ENCODE data around the gene LIMS1. TPM values are rescaled to one million over a fixed set of nuclear protein-coding genes. Genes with fewer than 3 reads are reported as not detected.
A peak's percentile ranks its signal among the peaks of the same experiment; 100 is the strongest.

LIMS1 gene
- total and polyA plus RNA-seq, 2 of the 13 experiments (the other 11 are each of a cell fraction or from before 2014, with no cell fraction given) = 38.3 to 49.6 TPM

GRCh38 chr2:108534584-108535356 lies 500 bp downstream of the LIMS1 start (continued):
- TF ChIP-seq RFX5 (IDR thresholded peaks at IDR 0.05; ENCODE audit: low read depth, low read length) (no peak), HBP1 (CRISPR knock-in tag; IDR thresholded peaks at IDR 0.05; ENCODE audit: low read depth) (peak; percentile 88), PLSCR1 (CRISPR knock-in tag; IDR thresholded peaks at IDR 0.05; ENCODE audit: borderline replicate concordance) (no peak), KLF12 (CRISPR knock-in tag; IDR thresholded peaks at IDR 0.05; ENCODE audit: borderline replicate concordance) (no peak; the same call in 1 of the 2 replicates), ZBTB49 (CRISPR knock-in tag; IDR thresholded peaks at IDR 0.05; ENCODE audit: borderline replicate concordance) (no peak), ZFP37 (CRISPR knock-in tag; IDR thresholded peaks at IDR 0.05; ENCODE audit: borderline replicate concordance) (no peak), KLF9 (CRISPR knock-in tag; IDR thresholded peaks at IDR 0.05; ENCODE audit: low read depth) (no peak), ZKSCAN1 (IDR thresholded peaks at IDR 0.05; ENCODE audit: low read length) (no peak), MAFK (conservative IDR thresholded peaks at IDR 0.05 in 1 of 2, IDR thresholded peaks at IDR 0.05 in 1 of 2; ENCODE audit: low read length in 2 of 2) (peak; percentile 83 to 86), TAF15 (IDR thresholded peaks at IDR 0.05; ENCODE audit: low read depth, low read length, poor library complexity, severe bottlenecking) (no peak), SAP130 (CRISPR knock-in tag; IDR thresholded peaks at IDR 0.05; ENCODE audit: low read depth) (peak; percentile 28; the same call in 1 of the 2 replicates), THAP11 (CRISPR knock-in tag; IDR thresholded peaks at IDR 0.05) (no peak), ZFY (CRISPR knock-in tag; IDR thresholded peaks at IDR 0.05) (no peak), KAT7 (CRISPR knock-in tag; IDR thresholded peaks at IDR 0.05; ENCODE audit: borderline replicate concordance) (peak; percentile 33; the same call in 1 of the 2 replicates), MAFF (IDR thresholded peaks at IDR 0.05; ENCODE audit: low read depth, low read length) (peak; percentile 65; the same call in 1 of the 2 replicates), ZNF235 (CRISPR knock-in tag; IDR thresholded peaks at IDR 0.05; ENCODE audit: borderline replicate concordance) (no peak), ZFP36 (IDR thresholded peaks at IDR 0.05; ENCODE audit: borderline replicate concordance, low read depth, low read length, partially characterized antibody) (no peak)
- TF ChIP-seq, protein P1, sequence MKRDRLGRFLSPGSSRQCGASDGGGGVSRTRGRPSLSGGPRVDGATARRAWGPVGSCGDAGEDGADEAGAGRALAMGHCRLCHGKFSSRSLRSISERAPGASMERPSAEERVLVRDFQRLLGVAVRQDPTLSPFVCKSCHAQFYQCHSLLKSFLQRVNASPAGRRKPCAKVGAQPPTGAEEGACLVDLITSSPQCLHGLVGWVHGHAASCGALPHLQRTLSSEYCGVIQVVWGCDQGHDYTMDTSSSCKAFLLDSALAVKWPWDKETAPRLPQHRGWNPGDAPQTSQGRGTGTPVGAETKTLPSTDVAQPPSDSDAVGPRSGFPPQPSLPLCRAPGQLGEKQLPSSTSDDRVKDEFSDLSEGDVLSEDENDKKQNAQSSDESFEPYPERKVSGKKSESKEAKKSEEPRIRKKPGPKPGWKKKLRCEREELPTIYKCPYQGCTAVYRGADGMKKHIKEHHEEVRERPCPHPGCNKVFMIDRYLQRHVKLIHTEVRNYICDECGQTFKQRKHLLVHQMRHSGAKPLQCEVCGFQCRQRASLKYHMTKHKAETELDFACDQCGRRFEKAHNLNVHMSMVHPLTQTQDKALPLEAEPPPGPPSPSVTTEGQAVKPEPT (CRISPR knock-in tag; IDR thresholded peaks at IDR 0.05; ENCODE audit: low read depth) = no peak
- TF ChIP-seq, protein P2, sequence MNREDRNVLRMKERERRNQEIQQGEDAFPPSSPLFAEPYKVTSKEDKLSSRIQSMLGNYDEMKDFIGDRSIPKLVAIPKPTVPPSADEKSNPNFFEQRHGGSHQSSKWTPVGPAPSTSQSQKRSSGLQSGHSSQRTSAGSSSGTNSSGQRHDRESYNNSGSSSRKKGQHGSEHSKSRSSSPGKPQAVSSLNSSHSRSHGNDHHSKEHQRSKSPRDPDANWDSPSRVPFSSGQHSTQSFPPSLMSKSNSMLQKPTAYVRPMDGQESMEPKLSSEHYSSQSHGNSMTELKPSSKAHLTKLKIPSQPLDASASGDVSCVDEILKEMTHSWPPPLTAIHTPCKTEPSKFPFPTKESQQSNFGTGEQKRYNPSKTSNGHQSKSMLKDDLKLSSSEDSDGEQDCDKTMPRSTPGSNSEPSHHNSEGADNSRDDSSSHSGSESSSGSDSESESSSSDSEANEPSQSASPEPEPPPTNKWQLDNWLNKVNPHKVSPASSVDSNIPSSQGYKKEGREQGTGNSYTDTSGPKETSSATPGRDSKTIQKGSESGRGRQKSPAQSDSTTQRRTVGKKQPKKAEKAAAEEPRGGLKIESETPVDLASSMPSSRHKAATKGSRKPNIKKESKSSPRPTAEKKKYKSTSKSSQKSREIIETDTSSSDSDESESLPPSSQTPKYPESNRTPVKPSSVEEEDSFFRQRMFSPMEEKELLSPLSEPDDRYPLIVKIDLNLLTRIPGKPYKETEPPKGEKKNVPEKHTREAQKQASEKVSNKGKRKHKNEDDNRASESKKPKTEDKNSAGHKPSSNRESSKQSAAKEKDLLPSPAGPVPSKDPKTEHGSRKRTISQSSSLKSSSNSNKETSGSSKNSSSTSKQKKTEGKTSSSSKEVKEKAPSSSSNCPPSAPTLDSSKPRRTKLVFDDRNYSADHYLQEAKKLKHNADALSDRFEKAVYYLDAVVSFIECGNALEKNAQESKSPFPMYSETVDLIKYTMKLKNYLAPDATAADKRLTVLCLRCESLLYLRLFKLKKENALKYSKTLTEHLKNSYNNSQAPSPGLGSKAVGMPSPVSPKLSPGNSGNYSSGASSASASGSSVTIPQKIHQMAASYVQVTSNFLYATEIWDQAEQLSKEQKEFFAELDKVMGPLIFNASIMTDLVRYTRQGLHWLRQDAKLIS (CRISPR knock-in tag; IDR thresholded peaks at IDR 0.05) = 0 out of 2 replicates have a peak, but pooled peaks have one; percentile 15
